GM23248 (cell line): ENCODE measurements around the gene CIAO1. TPM values are rescaled to one million over a fixed set of nuclear protein-coding genes. Genes with fewer than 3 reads are reported as not detected.

Experiments used
- DNase-seq: peaks from one replicate; pipeline ENCODE4 v3.0.0-alpha.2; 2015
- H2AFZ ChIP-seq: fragments of 200-600 bp; sonication (generic); 2 replicates; pipeline ENCODE4 v1.6.1; 2016; ENCODE audit warnings: antibody characterized with exemption
- H3F3A ChIP-seq: fragments of 200-600 bp; sonication (generic); 2 replicates; pipeline ENCODE4 v1.6.1; 2016; ENCODE audit warnings: mild to moderate bottlenecking, antibody characterized with exemption, mixed run types; ENCODE audit not compliant: insufficient read depth
- H3K27ac ChIP-seq: fragments of 200-600 bp; sonication (generic); 2 replicates; pipeline ENCODE4 v1.5.1; 2016; ENCODE audit warnings: mild to moderate bottlenecking
- H3K27me3 ChIP-seq: fragments of 200-600 bp; sonication (generic); replicated peaks from 2 replicates; pipeline ENCODE4 v1.6.1; 2016; ENCODE audit warnings: mild to moderate bottlenecking; ENCODE audit not compliant: insufficient read depth
- H3K36me3 ChIP-seq: fragments of 200-600 bp; sonication (generic); 2 replicates; pipeline ENCODE4 v1.6.1; 2016; ENCODE audit warnings: low read depth, mild to moderate bottlenecking
- H3K4me1 ChIP-seq: fragments of 200-600 bp; sonication (generic); 2 replicates; pipeline ENCODE4 v1.6.1; 2016; ENCODE audit warnings: mild to moderate bottlenecking; ENCODE audit not compliant: insufficient read depth
- H3K4me2 ChIP-seq: fragments of 200-600 bp; sonication (generic); one replicate; pipeline ENCODE4 v1.6.1; 2016; ENCODE audit warnings: mild to moderate bottlenecking; ENCODE audit not compliant: unreplicated experiment
- H3K4me3 ChIP-seq: fragments of 200-600 bp; sonication (generic); 2 replicates; pipeline ENCODE4 v1.5.1; 2016; ENCODE audit warnings: mild to moderate bottlenecking
- H3K79me2 ChIP-seq: fragments of 200-600 bp; sonication (generic); 2 replicates; pipeline ENCODE4 v1.6.1; 2016; ENCODE audit warnings: mild to moderate bottlenecking; ENCODE audit not compliant: insufficient read depth
- H3K9ac ChIP-seq: fragments of 200-600 bp; sonication (generic); 2 replicates; pipeline ENCODE4 v1.6.1; 2016; ENCODE audit warnings: mild to moderate bottlenecking
- H3K9me2 ChIP-seq: fragments of 200-600 bp; sonication (generic); 2 replicates; pipeline ENCODE4 v1.6.1; 2016; ENCODE audit warnings: mixed run types, mild to moderate bottlenecking, moderate library complexity; ENCODE audit not compliant: insufficient read depth
- H3K9me3 ChIP-seq: fragments of 200-600 bp; sonication (generic); one replicate; pipeline ENCODE4 v1.6.1; 2017; ENCODE audit warnings: low read depth
- H4K20me1 ChIP-seq: fragments of 200-600 bp; sonication (generic); 2 replicates; pipeline ENCODE4 v1.6.0; 2016; ENCODE audit not compliant: insufficient read depth
- EZH2 ChIP-seq: fragments of 200-600 bp; sonication (generic); IDR thresholded peaks from 2 replicates; pipeline ENCODE4 v1.6.1; 2018; ENCODE audit warnings: antibody characterized with exemption, mild to moderate bottlenecking; ENCODE audit not compliant: insufficient read depth, poor library complexity, severe bottlenecking
- EZH2phosphoT487 ChIP-seq: fragments of 200-600 bp; sonication (generic); IDR thresholded peaks from 2 replicates; pipeline ENCODE4 v1.6.1; 2018; ENCODE audit warnings: antibody characterized with exemption, moderate library complexity, mild to moderate bottlenecking, low read depth; ENCODE audit not compliant: insufficient read depth
- WGBS, 2 experiments: methylation state at CpG; one replicate each; pipeline ENCODE4 v1.1.6; 2015 to 2017; ENCODE audit warnings: low lambda C conversion rate in 2 of 2, low coverage in 1 of 2; ENCODE audit errors: missing lambda C conversion rate in 2 of 2; 5-methylcytosine and 5-hydroxymethylcytosine counted together
- in situ Hi-C: fragments of 300-500 bp; cut with MboI; formaldehyde crosslinking; loops from 2 replicates; pipeline ENCODE4 v1.15.0; 2020
- polyA plus RNA-seq: library from polyadenylated mRNA; unstranded; fragments of >200 nt; fragmentation: Nextera tagmentation; extraction: Ambion mirVana; gene quantifications from 2 replicates; pipeline ENCODE4 v1.2.1, GENCODE V29; 2016
- total RNA-seq: library from RNA; depleted of rRNA; stranded (reverse); fragments of >200 nt; shearing (Covaris generic); gene quantifications from 2 replicates; pipeline ENCODE4 v1.2.3, GENCODE V29; 2014

Gene CIAO1
- total and polyA plus RNA-seq, 2 experiments from 2014 or later: 69.3 to 126 TPM

DNA sequence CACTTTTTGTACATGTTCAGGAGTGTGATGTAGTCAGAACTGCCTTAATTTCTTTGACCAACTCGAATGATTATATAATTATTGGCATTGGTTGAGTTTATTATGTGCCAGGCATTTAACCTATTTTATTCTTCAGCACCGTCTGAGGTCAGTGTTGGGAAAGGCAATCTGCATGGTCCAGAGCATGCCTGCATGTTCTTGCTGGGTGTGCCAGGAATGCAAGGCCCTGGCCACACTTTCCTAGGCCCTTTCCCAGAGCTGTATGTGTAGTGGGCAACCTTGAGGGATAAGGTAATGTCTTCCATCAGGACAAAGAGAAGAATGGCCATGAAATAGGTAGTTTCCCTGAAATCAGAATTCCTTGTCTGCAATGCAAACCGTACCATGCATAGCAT lies 49.0 kb downstream of the CIAO1 start:
- Histone ChIP-seq H4K20me1 (no peaks in the 10 kb centered on the region), H3K27ac (peak overlapping the region; percentile 53), H3K9ac (no peak overlapping the region), H3K79me2 (no peaks in the 10 kb centered on the region), H3K36me3 (no peaks in the 10 kb centered on the region), H3K4me2 (no peak overlapping the region), H3K9me2 (no peaks in the 10 kb centered on the region), H3K4me3 (no peak overlapping the region), H3K9me3 (no peaks in the 10 kb centered on the region), H3K27me3 (no peaks in the 10 kb centered on the region), H2AFZ (no peak overlapping the region), H3K4me1 (peaks cover 7% of the 10 kb centered on the region), H3F3A (peaks cover 16% of the 10 kb centered on the region; the same call in 1 of the 2 replicates)
- 33 to 46% methylated on average over 3 of the region's 3 CpGs for WGBS, 2 experiments
- DNase-seq: no peak
- in situ Hi-C loops: no loop called here
- no peak for TF ChIP-seq EZH2
- TF ChIP-seq EZH2phosphoT487: no peak

DNA sequence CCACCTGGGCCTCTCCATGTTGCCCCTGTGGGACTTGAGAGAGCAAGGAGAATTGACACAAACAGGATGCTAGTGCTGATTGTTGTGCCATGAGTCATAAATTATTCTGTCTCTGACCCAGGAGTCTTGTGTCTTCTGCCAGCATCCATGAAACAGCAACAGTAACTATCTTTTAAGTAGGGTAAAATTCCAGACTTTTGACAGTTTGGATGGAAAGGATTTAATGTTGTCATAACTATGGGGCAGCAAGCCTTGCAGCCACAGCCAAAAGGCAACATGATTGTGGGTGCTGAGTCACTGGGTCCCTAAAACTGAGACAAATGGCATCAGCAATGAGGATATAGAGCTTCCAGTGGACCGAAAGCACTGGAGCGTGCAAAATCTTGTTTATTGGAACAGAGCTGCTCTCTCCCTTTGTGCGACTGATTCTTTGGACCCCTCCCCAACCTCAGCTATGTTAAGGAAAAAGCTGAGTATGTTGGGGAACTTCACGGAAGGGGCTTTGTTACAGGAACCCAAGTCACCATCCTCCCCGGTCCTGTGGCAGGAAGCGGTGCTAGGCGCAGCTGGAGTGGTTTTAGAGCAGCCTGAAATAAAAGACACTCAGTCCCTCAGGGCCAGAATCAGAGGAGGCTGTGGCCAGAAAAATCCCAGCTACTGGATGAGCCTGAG lies 49.5 kb downstream of the CIAO1 start:
- H3F3A ChIP-seq: peaks cover 19% of the 10 kb centered on the region; the same call in 1 of the 2 replicates
- peak overlapping the region; percentile 25; the same call in 1 of the 2 replicates for H2AFZ ChIP-seq
- H3K4me1 ChIP-seq: peaks cover 7% of the 10 kb centered on the region
- no peaks in the 10 kb centered on the region for H3K27me3 ChIP-seq
- H3K9ac ChIP-seq: no peak overlapping the region
- in situ Hi-C loops: no loop called here
- TF ChIP-seq EZH2phosphoT487 (no peak), EZH2 (no peak)
- no peaks in the 10 kb centered on the region for H4K20me1 ChIP-seq
- peak; percentile 76 for DNase-seq
- no peaks in the 10 kb centered on the region for H3K9me2 ChIP-seq
- peak overlapping the region; percentile 2 for H3K4me2 ChIP-seq
- no peaks in the 10 kb centered on the region for H3K9me3 ChIP-seq
- H3K79me2 ChIP-seq: no peaks in the 10 kb centered on the region
- 74 to 78% methylated on average over 7 of the region's 7 CpGs for WGBS, 2 experiments
- H3K4me3 ChIP-seq: no peak overlapping the region
- H3K36me3 ChIP-seq: no peaks in the 10 kb centered on the region
- H3K27ac ChIP-seq: peak overlapping the region; percentile 53

DNA sequence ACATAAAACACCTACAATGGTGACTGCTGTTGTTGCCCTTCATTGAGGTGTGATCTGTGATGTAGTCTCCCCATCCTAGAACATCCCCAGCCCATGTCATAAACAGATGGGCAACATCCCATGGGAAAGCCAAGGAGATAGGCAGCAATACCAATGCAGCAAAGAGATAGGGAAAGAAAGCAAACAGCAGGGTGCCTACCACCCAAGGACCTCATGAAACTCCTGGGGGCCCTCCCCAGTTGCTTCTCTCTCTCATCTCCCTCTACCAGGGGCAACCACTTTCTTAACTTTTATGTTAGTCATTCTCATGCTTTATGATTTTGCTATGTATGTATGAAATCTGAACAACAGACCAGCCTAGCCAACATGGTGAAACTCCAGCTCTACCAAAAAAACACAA lies 51.0 kb downstream of the CIAO1 start:
- Histone ChIP-seq H3K79me2 (no peaks in the 10 kb centered on the region), H3K27me3 (0 out of 2 replicates have a peak, but pooled peaks cover 2% of the 10 kb centered on the region), H3K36me3 (no peaks in the 10 kb centered on the region), H3K4me1 (peaks cover 7% of the 10 kb centered on the region), H3K4me2 (no peak overlapping the region), H2AFZ (no peak overlapping the region), H3K27ac (no peak overlapping the region), H3K9me2 (no peaks in the 10 kb centered on the region), H3K9me3 (no peaks in the 10 kb centered on the region), H4K20me1 (no peaks in the 10 kb centered on the region), H3K4me3 (no peak overlapping the region), H3F3A (peaks cover 23% of the 10 kb centered on the region; the same call in 1 of the 2 replicates), H3K9ac (no peak overlapping the region)
- TF ChIP-seq EZH2: no peak
- TF ChIP-seq EZH2phosphoT487: no peak
- no peak for DNase-seq
- in situ Hi-C loops: no loop called here

DNA sequence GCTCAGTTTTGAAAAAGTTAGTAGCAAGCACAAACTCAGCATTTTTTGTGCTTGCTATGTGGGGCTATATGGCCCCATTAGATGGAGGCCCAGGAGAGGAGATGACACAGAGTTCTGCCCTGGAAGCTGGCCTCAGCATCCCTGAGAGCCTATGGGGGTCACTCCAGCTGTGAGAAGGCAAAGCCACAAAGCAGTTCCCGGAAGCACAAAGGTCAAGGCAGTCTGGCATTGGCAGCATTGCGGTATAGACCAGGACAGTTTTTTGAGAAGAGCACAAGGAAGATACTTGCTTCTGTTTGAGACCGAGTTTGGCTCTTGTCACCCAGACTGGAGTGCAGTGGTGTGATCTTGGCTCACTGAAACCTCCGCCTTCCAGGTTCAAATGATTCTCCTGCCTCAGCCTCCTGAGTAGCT lies 51.6 kb downstream of the CIAO1 start:
- H3K27ac ChIP-seq: no peak overlapping the region
- TF ChIP-seq EZH2: no peak
- no peak overlapping the region for H3K4me3 ChIP-seq
- peaks cover 23% of the 10 kb centered on the region; the same call in 1 of the 2 replicates for H3F3A ChIP-seq
- peaks cover 7% of the 10 kb centered on the region for H3K4me1 ChIP-seq
- H3K36me3 ChIP-seq: no peaks in the 10 kb centered on the region
- whole genome bisulfite sequencing, 2 experiments: 92 to 98% methylated on average over 4 of the region's 4 CpGs
- no peak overlapping the region for H2AFZ ChIP-seq
- no peak overlapping the region for H3K9ac ChIP-seq
- no peaks in the 10 kb centered on the region for H4K20me1 ChIP-seq
- H3K79me2 ChIP-seq: no peaks in the 10 kb centered on the region
- H3K27me3 ChIP-seq: peaks cover 5% of the 10 kb centered on the region; the same call in 1 of the 2 replicates
- in situ Hi-C loops: no loop called here
- H3K9me2 ChIP-seq: no peaks in the 10 kb centered on the region
- H3K9me3 ChIP-seq: no peaks in the 10 kb centered on the region
- DNase-seq: no peak
- H3K4me2 ChIP-seq: no peak overlapping the region

DNA sequence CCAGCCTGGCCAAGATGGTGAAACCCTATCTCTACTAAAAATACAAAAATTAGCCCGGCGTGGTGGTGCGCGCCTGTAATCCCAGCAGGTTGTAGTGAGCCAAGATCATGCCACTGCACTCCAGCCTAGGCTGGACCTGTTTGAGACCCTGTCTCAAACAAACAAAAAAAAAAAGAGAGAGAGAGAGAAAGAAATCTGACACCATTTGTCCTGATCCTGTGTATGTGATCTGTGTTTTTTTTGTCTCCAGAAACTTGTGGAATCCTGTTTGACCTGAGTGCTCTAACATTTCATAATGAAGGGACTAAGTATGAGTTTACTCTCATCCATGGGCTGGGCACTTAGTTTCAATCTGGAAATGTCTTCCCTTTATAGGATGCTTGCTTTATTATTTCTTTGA lies 52.7 kb downstream of the CIAO1 start:
- no peak for TF ChIP-seq EZH2
- no peak for TF ChIP-seq EZH2phosphoT487
- peaks cover 16% of the 10 kb centered on the region; the same call in 1 of the 2 replicates for H3K27me3 ChIP-seq
- no peaks in the 10 kb centered on the region for H4K20me1 ChIP-seq
- no peaks in the 10 kb centered on the region for H3K36me3 ChIP-seq
- in situ Hi-C loops: no loop called here
- DNase-seq: no peak
- no peaks in the 10 kb centered on the region for H3K79me2 ChIP-seq
- H3K9ac ChIP-seq: no peak overlapping the region
- H2AFZ ChIP-seq: no peak overlapping the region
- peaks cover 7% of the 10 kb centered on the region for H3K4me1 ChIP-seq
- no peak overlapping the region for H3K27ac ChIP-seq
- H3K9me2 ChIP-seq: no peaks in the 10 kb centered on the region
- 84 to 87% methylated on average over 4 of the region's 4 CpGs for WGBS, 2 experiments
- H3K4me2 ChIP-seq: no peak overlapping the region
- H3F3A ChIP-seq: peaks cover 23% of the 10 kb centered on the region; the same call in 1 of the 2 replicates
- no peaks in the 10 kb centered on the region for H3K9me3 ChIP-seq
- H3K4me3 ChIP-seq: no peak overlapping the region
